Amniotic epithelial cell (primary cell): Measurements from ENCODE around the gene ZCRB1.
"Not testable (repeated sequence)": the region's sequence is repeated elsewhere in the genome, so short reads cannot be mapped to it uniquely, and the experiment has no call there.

Source experiments
- DNase-seq: peaks from one replicate; pipeline ENCODE4 v3.0.0-alpha.2; 2010; ENCODE audit warnings: low read depth

Gene ZCRB1, protein sequence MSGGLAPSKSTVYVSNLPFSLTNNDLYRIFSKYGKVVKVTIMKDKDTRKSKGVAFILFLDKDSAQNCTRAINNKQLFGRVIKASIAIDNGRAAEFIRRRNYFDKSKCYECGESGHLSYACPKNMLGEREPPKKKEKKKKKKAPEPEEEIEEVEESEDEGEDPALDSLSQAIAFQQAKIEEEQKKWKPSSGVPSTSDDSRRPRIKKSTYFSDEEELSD

GRCh38 chr12:42325653-42326474 is at the start of gene ZCRB1, which contains the start of gene PPHLN1:
Gene ZCRB1, minus strand, starts transcription at chr12:42326094. Its CDS starts 1,992 bp downstream, at chr12:42324102.
Gene PPHLN1, plus strand, starts transcription at chr12:42326167. Its CDS starts 9,736 bp downstream, at chr12:42335903.
- DNase-seq: peak; percentile 83

DNA sequence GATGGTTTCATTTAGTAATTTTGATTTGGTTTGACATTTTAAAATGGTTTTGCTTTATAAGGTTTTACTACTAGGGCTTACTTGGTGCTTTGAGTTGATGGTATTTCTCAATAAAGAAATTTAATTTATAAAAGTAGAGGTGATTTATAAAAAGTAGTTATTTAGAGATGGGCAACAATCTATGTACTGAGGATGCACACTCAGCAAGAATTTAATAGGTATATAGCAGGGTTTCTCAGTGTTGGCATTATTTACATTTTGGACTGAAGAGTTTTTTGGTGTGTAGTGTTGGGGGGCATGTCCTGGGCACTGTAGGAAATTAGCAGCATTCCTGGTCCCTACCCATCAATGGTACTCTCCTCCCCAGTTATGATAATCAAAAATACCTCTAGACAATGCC is 47.8 kb upstream of the ZCRB1 start:
- DNase-seq: no peak

DNA sequence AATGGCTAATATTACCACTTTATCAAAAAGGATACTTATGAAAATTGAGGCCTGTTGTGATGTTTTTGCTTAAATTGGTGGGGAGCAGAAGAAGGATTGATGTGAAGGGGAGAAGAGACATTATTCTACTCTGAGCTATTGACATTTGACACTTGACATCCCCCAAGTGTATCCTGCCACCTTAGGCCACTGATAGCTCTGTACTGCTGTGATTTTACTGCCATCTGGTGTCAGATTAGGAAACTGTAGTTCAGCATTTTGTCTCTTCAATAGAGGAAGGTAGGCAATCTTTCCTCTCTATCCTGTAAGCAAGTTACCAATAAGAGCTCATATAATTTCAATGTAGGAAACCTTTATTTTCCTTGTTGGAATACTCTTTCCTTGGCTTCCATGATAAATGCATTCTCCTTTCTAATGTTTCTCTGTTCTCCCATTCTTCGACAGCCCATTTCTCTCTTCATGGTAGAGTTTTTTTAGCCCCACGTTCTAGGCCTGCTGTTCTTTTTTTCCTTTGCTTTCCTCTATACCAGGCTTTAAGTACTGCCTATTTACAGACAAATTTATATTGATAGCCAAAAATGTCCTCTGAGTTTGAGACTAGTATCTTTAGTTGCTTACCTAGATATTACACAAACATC is 46.4 kb upstream of the ZCRB1 start:
- DNase-seq: peak; percentile 37

DNA sequence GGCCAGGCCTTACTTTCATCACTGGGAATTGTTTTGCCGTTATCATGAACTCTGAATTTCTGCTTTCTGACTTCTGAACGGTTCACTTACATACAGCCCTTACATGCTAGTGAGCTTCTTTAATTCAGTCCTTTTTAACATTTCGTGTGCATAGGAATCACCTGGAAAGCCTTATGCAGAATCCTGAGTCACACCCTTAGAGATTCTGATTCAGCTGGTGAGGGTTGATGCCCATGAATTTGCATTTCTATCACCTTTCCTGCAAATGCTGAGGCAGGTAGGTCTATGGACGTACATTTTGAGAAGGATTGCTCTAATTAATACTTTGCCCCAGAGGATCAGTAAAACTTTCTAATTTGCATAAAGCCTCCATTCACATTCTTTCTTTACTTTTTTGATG is 44.1 kb upstream of the ZCRB1 start:
- DNase-seq: no peak

- DNase-seq: no peak
Observed at GRCh38 chr12:42365486-42365885, 39.6 kb upstream of the ZCRB1 start.

DNA sequence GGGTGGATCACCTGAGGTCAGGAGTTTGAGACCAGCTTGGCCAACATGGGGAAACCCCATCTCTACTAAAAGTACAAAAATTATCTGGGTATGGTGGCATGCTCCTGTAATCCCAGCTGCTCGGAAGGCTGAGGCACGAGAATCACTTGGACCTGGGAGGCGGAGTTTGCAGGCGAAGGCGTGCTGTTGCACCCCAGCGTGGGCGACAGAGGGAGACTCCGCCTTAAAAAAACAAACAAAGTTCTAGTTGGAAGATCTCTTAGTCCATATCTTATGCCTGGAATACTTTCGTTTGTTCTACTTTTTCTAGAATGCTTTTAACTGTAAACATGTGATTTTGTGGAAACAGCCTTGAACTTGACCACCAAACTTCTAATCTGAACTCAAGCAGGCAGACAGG is 38.8 kb upstream of the ZCRB1 start:
- DNase-seq: no peak

DNA sequence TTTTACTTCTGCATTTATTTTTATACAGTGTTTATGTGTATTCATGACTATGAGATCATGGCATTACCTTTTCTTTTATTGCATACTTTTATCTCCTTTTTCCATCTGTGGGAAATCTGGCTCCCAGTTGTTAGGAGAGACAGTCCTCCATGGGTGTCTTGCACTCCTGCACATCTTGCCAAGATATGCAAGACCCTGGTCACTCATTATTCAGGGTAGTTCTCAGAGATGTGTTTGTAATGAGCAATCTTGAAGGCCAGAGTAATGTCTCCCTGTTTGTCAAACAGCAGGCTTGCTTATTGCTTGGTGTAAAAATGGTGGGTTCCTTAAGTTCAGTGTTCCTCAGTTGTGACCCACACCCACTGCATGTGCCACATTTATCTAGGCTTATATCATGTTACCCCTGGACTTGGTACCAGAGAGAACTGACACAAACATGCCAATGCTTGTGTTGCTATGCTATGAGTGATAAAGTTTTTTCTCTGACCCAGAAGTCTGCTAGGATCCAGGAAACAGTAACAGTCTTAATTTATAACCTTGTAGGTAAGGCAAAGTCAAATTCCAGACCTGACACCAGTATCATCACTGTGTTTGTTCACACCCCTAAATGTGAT is 36.9 kb upstream of the ZCRB1 start:
- DNase-seq: no peak

DNA sequence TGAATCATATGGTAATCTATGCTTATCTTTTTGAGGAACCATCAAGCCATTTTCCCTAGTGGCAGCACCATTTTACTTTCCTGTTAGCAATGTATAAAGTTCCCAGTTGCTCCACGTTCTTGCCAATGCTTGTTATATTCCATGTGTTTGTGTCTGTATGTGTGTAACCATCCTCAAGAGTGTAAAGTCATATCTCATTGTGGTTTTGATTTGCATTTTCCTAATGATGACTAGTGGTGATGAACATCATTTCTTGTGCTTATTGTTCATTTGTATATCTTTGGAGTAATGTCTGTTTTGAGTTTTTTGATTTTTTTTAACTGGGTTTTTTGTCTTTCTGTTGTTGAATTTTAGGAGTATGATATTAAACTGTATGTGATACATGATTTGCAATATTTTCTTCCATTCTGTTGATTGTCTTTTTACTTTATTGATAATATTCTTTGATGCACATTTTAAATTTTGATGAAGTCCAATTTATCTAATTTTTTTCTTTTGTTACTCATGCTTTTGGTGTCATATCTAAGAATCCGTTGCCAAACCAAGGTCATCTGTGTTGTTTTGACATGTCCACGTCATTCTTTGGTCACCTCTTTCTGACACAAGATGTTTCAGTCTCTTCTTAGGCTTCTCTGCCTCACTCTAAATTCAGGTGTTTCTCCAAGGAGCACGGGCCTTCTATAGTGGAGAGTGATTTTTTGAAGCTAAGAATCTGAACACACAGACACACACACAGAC is 36.2 kb upstream of the ZCRB1 start:
- no peak for DNase-seq

DNA sequence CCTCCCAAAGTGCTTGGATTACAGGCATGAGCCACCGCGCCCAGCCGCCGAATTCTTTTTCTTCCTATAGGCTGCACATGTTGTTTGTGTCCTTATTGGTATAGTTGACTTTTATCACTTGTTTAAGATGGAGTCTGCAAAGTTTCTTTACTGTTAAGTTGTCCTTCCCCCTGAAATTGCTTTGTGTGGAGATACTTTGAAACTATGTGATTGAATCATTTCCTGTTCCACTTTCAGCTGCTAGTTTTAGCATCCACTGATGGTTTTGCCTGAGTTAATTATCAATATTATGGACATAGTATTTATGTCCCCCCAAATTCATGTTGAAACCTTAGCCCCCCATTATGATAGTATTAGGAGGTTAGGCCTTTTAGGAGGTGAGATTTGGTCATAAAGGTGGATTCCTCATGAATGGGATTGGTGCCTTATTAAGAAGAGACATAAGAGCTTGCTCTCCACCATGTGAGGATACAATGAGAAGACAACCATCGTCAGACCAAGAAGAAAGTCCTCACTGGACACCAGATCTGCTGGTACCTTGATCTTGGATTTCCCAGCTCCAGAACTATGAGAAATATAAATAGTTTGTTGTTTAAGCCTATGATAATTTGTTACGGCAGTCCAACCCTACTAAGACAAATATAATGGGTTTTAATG is 35.0 kb upstream of the ZCRB1 start:
- no peak for DNase-seq

- no peak for DNase-seq
Observed at GRCh38 chr12:42356344-42356743, 30.4 kb upstream of the ZCRB1 start.

DNA sequence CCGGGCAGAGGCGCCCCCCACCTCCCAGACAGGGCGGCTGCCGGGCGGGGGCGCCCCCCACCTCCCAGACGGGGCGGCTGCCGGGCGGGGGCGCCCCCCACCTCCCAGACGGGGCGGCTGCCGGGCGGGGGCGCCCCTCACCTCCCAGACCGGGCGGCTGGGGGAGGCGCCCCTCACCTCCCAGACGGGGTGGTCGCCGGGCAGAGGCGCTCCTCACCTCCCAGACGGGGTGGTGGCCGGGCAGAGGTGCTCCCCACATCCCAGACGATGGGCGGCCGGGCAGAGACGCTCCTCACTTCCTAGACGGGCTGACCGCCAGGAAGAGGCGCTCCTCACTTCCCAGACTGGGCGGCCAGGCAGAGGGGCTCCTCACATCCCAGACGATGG is 24.1 kb upstream of the ZCRB1 start:
- DNase-seq: not testable (repeated sequence)

- not testable (repeated sequence) for DNase-seq
Observed at GRCh38 chr12:42349119-42350020, 23.5 kb upstream of the ZCRB1 start.

DNA sequence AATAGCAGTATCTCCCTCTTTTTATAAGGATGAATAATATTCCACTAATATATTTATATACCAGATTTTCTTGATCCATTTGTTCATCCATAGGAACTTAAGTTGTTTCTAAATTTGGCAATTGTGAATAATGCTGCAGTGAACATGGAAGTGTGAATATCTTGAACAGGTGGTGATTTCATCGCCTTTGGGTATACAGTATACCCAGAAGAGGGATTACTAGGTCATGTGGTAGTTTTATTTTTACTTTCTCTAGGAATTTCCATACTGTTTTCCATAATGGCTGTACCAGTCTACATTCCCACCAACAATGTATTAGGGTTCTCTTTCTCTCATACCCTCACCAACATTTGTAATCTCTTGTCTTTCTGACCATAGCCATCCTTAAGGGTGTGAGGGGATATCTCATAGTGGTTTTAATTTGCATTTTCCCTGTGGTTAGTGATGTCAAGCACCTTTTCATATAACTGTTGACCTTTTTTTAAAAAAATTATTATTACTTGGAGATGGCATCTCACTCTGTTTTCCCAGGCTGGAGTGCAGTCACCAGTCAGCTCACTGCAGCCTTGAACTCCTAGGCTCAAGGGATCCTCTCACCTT is 20.6 kb upstream of the ZCRB1 start:
- no peak for DNase-seq

GRCh38 chr12:42343721-42344120 is 17.8 kb upstream of the ZCRB1 start:
- DNase-seq: no peak

GRCh38 chr12:42342028-42342427 is 16.1 kb upstream of the ZCRB1 start:
- DNase-seq: no peak

- DNase-seq: no peak
Observed at GRCh38 chr12:42338280-42338679, 12.4 kb upstream of the ZCRB1 start.

DNA sequence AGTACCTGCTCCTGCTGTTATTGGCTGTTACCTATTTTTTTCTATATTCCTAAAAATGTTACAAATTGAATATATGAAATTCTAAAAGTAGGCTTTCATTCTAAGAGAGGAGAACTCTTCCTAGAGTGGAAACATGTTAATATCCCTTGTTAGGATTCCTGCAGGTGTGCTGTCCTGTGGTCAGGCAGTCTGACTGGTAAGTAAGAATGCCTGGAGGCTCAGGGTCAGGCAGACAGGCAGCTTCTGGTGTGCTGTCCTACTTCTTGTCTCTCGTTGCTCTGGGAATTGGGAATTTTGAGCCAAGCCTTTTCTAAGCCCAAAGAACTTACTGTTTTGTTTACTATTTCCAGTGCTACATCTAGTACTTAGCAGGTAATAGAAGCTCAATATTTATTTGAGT is 10.4 kb upstream of the ZCRB1 start:
- DNase-seq: no peak

GRCh38 chr12:42332301-42333285 is 6.7 kb upstream of the ZCRB1 start:
- peak; percentile 48 for DNase-seq

- not testable (repeated sequence) for DNase-seq
Observed at GRCh38 chr12:42330097-42330496, 4.2 kb upstream of the ZCRB1 start.
